GM18867 (cell line): Measurements from ENCODE around the gene NUDCD2.
"Not testable (repeated sequence)": the region's sequence is repeated elsewhere in the genome, so short reads cannot be mapped to it uniquely, and the experiment has no call there.

Experiments used
- ATAC-seq: cut with Tn5 transposase; IDR thresholded peaks from one replicate; pipeline ENCODE4 v1.9.1; 2021; ENCODE audit warnings: mild to moderate bottlenecking, moderate library complexity; ENCODE audit not compliant: unreplicated experiment

NUDCD2 gene

DNA sequence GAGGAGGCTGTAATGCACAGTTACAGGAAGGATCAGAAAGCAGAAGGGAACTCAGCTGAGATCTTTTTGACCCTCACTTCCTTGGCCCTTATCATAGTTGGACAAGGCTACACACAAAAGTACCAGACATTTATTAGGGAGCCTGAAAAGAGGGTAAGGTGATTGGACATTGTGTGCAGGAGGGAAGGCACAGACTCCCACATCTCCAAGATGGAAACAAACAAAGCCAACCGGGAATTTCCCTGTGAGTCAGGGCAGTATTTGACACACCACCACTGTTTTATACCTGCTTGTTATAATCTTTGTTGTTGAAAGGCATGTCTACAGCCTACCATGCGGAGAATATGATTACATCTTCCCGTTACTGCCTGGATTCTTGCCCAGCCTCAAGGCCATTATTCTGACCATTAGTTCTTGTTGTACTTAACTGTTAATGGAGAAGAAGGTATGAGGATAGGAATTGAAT, 25.5 kb downstream of the NUDCD2 start:
- ATAC-seq, result no peak

DNA sequence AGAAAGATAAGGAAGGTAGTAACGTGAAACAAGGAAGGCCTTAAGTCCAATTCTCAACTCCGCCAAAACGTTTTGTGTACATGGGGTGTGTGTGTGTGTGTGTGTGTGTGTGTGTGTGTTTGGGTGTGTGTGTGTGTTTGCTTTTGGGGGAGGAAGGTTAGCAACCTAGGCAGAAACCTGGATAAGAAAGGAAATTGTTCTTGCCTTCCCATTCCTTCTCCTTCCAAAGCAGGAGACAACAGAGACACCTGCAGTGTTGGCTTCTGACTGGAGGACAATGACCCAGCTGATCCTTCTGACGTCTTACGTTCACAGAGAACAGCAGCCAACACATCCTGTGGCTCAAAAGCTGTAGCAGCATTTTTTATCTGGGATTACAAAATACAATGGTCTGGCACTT, 26.6 kb downstream of the NUDCD2 start:
- ATAC-seq, result no peak

DNA sequence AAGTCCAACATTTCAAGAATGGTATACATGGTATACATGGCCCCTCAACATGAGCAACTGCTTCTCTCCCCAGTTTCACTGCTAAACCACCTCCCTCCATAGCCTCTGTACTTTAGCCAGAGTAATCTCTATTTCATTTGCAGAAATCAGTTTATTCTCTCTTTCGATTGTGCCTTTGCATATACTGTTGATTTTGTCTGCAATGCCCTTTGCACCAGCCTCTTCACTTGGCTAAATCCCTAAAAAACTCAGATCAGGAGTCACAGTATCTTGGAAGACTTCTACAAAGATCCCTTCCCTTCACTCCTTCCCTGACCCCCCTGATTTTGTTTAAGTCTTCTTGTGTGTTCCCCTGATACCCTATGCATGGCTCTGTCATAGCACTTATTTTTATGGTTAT, 27.4 kb downstream of the NUDCD2 start:
- ATAC-seq, result no peak

DNA sequence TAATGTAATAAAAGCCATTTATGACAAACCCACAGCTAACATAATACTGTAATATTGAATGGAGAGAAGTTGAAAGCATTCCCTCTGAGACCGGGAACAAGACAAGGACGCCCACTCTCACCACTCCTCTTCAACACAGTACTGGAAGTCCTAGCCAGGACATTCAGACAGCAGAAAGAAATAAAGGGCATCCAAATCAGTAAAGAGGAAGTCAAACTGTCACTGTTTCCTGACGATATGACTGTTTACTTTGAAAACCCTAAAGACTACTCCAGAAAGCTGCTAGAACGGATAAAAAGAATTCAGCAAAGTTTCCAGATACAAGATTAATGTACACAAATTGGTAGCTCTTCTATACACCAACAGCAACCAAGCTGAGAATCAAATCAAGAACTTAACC, 33.8 kb downstream of the NUDCD2 start:
- not testable (repeated sequence) for ATAC-seq

DNA sequence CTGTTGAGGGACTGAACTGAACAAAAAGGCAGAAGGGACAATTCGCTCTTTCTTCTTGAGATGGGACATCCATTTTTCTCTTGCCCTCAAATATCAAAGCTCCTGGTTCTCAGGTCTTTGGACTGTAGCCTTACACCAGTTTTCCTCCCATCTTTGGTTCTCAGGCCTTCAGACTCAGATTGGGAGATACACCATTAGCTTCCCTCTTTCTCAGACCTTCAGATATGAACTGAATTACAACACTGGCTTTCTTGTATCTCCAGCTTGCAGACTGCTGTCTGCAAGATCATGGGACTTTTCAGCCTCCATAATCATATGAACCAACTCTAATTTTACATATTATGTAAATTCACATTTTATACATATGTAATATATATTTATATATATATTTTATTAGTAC, 35.1 kb downstream of the NUDCD2 start:
- ATAC-seq, result no peak

DNA sequence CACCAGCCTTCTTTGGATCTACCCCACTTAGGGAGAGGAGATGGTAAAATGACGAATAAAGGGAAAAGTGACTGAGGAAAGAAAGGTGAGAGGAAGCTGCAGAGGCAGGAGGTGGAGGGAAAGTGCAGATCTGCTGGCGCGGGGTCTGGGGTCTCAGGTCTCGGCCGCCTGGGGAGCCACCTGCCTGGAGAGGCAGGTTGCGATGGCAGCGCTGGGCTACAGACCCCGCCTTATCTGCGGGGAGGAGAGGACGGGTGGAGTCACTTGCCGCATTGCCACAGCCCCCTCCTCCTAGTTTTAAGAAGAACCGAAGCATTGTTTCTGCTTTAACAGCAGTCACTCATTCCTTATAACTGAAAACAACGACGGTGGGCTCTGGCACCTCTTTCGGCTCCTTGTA, 44.2 kb downstream of the NUDCD2 start:
- ATAC-seq, result not testable (repeated sequence)

DNA sequence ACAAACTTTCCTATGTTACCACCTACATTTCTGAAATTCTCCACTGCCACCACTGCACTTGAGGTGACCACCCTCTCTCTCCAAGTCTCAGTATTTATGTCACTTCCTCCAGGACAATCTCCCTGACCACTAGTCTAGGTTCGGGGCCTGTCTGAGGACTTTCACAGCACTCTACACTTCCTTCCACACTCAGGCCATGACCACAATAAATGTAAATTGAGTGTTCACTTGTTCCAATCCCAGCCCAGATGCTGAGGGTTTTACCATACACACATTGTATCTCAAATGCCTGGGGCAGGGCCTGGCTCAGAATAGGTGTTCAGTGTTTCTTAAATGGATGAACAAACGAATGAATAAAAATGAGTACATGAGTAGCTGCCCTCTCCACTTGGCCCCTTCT, 49.4 kb downstream of the NUDCD2 start:
- ATAC-seq, result peak; percentile 21

DNA sequence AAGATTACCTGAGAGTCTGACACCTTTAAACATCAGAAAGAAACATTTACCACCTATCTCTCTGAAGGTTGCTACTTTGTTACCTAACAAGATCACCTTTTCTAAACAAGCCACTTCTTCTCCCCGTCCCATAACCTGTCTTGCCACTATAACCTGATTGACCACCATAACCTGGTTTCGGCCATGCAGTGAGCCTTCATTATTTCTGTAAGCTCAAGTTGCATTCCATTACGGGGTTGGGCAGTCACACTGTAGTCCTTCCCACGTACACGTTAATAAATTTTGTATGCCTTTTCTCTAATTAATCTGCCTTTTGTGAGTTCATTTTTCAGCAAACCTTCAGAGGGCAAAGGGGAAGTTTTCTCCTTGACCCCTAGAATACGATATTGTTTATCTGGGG, 50.5 kb downstream of the NUDCD2 start:
- no peak for ATAC-seq

DNA sequence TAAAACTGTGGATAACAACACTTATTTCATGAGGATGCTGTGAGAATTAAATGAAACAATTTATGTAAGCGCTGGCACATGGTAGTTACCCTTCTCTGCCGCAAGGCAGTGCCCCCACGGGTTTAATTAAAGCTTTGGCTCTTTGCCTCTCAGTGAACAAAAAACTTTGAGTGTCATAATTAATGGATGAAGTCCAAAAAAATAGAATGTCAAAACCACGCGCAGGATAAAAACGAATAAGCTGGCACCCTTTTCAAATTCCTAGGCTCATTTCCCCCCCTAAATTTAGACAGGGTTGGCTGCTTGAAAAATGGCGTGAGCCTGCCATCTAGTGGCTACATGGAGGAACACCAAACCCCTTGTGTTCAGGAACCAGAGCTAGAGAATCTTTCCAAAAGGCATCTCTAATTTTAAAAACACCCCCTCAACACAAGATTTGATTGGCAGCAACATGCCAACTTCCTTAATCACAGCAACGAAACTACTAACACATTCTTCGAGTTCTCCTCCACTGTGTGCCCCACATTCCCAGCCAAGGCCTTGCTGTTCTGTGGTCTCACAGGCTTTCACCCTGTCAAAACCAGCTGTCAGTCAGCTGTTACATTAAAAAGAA, 51.5 kb downstream of the NUDCD2 start:
- ATAC-seq, result peak; percentile 53

DNA sequence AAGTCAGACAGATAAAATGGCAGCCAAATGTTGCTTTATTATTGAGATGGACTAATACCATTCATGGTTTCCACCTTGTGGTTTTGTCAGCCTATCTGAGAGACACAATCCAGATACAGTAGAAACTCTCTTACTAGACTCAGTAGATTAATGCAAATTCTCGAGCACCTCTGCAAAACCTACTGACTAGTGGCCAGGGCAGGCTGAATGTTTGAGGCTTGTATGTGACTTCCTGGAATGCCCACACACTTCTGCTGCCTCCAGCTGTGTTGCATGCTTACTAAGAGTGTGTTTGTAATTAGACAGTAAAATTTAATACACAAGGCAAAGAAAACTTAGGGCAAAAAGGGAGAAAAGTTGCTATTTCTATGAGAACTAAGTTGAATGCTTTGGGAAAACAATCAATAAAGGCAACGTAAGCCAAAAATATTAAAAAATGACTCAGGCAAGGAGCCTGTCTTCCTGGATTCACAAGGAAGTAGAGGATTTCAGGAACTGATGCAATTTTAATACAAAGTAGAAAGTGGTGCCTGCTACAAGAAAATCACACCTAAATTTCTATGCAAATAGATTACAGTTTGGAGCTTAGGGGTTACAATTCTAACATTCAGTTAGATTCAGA, 52.8 kb downstream of the NUDCD2 start:
- ATAC-seq, result peak; percentile 97

DNA sequence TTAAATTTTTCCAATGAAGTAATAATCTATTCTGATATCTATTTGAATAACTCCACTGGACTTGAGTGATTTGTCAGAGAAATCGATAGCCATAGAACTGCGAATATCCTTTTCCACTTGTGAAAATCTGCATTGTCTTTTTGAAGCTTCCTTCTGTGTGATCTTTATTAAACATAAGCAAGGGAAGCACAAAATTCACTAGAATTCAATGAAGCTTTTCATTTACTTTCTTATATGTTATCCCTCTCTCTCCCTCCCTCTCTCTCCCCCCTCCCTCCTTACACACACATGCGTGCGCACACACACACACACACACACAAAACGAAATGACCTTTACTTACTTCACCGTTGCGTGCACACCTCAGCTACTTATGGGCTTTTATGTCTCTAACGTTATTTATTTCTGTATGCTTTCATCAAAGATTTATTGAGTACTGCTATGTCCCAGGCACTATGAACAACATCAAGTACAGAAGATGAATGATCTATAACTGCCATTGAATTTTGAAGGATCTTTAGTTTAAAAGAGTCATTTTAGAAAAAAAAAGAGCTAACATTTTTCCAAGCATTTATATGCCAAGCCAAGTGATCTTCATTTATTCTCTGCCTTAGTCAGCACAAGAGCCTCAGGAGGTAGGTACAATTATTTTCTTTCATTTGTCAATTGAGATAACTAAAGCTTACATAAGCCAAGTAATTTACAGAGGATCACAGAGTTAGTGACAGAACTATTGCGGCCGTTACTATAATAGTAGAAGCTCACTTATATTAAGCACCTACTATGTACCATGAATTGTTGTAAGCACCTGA, 55.3 kb downstream of the NUDCD2 start:
- ATAC-seq, result no peak

DNA sequence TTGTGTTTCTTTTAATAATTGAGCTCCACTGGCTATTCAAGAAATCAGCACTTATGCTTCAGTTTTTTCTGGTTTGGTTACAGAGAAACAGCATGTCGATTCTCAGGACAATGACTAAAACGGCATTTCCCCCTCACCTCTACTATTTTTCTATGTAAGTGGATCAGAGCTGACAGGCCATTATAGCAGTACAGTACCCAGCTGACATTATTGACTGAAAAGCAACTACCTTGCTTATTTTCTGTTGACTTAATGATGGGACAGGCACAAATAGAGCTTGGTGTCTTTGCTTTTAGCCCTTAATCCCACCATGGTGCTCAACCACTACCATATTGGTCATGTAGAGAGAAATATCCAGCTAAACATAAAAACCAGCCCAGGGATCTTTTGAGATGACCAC, 57.9 kb downstream of the NUDCD2 start:
- ATAC-seq, result no peak

DNA sequence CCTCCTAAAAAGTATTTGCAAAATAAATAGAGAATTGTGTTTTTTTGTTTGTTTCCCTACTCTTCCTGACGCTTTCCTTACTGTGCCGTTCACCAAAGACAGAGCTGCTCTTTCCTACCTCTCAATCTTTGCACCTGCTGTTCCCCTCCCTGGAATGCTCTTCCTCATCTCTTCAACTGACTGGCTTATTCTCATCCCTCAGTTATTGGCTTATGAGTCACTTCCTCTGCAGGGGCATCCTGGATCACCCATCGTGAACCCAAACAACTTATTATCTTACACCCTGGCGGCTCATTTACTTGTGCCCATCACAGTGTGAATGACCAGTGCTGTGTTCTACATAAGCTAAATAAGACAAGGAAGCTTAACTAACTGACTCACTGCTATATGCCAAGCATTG, 58.6 kb downstream of the NUDCD2 start:
- no peak for ATAC-seq

DNA sequence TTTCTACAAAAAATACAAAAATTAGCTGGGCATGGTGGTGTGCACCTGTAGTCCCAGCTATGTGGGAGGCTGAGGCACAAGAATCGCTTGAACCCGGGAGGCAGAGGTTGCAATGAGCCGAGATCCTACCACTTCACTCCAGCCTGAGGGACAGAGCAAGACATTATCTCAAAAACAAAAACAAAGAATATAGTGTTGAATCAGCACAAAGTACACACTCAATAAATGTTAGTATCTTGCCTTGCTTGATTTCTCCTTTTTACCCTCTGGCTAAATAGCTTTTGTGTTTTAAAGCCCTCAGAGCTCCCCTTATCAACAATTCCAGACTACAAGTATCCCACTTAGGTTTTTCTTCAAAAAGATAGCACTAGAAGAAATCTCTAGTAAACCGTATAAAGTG, 60.0 kb downstream of the NUDCD2 start:
- ATAC-seq, result no peak

DNA sequence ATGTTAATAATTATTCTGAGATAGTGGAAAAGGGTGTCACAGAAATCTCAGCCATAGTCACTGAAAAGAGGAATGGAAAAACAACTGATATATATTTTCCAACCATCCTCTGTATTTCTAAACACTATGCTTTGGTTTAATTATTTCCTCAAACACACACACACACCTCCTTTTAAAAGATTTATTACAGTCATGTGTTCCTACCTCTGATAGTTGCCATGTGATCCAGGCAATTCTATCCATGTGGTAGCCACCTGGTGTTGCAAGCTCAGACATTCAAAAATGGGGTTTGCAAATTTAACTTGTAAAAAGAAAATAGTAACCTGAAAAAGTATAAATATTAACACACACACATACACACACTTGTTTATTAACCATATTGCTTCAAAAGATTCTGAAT, 62.5 kb downstream of the NUDCD2 start:
- no peak for ATAC-seq

DNA sequence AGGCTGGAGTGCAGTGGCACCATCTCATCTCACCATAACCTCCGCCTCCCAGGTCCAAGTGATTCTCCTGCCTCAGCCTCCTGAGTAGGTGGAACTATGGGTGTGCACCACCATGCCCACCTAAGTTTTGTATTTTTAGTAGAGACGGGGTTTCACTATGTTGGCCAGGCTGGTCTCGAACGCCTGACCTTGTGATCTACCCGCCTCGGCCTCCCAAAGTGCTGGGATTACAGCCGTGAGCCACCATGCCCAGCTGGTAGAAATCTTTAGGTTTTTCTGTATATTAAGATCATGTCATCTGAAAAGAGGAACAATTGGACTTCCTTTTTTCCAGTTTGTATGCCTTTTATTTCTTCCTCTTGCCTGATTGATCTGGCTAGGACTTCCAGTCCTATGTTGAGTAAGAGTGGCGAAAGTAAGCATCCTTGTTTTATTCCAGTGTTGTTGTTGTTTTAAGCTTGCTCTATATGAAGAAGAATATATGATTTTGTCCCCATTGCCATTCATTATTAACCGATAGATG, 63.0 kb downstream of the NUDCD2 start:
- not testable (repeated sequence) for ATAC-seq
